ENCODE results near the gene GABRE.

GRCh38 chrX:151987108-151987507 lies 12.6 kb upstream of the GABRE start:
- no peak for TF ChIP-seq CTCF (IDR thresholded peaks at IDR 0.05; ENCODE audit: poor library complexity, severe bottlenecking)
- no peak for TF ChIP-seq EZH2 (IDR thresholded peaks at IDR 0.05; ENCODE audit: borderline replicate concordance, insufficient read depth, low read length, poor library complexity, severe bottlenecking)

All from neural cell (in vitro differentiated cells).